OCI-M2 (cell line): ENCODE measurements around the gene B4GALNT3.

Experiments
- DNase-seq: peaks from one replicate; lab custom pipeline; 2025; ENCODE audit not compliant: unreplicated experiment; lab: John Stamatoyannopoulos, UW

B4GALNT3 gene

DNA sequence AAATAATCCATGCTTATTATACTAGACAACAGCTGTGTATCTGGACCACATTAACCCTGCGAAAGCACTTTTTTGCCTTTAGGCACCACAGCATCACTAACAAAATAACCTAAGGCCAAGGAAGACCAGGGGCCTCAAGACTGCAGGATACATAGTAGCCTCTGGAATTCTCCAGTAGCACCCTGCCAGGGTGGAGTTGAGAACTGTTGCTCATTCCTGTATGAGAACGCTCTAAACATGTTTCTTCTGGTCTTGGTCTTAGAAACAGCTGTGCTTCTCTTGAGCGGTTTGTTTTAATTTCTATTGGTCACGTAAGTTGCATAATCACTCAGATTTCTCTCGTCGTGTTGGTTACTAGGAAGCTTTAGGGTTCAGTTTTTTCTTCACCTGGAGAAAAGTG, 7.9 kb downstream of the B4GALNT3 start:
- no peak for DNase-seq

DNA sequence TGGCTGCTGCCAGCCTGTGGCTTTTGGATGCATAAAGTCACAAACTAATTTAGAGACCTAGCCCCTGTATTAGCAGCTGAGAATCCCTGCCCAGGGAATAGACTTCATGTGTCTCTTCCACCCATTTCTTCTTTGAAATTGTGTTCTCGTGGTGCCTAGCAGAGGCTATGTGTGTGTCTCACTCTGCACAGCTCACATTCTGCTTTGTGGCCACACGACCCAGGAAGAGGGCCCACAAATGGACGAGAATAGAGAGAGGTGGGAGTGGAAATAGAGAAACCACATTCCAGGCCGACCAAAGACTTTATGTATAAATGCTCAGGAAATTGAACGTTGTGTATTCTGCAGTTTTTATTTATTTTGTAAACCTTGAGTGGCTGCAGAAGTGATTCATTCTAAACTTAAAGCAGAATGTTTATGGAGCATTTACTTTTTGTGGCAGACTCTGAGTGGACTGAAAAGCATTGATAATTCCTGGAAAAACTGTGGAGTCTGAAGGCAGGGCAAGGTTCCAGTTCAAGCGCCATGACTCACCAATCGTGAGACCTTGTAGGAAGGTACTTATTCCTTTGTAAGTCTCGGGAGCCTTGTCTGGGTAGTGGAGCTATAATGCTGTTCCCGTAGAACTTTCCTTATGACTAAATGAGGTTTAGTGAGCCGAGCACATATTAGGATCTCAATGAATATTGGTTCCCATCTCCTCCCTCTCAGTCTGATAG, 9.1 kb downstream of the B4GALNT3 start:
- DNase-seq: no peak

DNA sequence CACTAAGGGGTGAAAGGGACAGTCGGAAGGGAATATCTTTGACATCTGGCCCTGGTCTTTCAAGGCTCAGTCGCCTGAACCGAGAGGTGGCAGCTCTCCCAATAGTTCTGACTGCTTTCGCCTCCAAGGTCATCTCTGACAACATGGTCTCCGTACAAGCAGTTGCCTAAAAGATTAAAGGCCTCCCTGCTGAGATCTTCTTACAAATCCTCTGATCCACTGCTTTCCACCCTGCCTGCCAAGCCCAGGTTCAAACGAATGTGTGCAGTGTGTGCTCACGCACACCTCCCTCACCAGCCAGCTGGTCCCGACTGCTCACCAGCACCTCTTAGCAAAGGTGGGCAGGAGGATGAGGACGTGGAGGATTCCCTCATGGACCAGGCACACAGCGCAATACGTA, 10.4 kb downstream of the B4GALNT3 start:
- DNase-seq: no peak

DNA sequence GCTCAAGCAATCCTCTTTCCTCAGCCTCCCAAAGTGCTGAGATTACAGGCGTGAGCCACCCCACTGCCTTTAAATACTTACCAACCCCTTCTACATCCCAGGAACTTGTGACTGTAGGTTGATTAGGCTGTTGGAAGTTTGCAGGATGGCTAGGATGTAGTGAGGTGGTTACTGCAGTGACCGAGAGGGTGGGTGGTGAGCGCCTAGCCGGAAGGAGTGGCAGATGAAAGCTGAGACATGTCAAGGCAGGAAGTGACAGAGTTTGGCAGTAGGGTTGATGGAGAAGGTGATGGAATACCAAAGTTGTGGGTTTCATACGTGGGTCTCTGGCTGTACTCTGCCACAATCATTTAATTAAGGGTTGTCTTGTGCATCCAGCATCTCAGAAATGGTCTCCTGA, 13.5 kb downstream of the B4GALNT3 start:
- DNase-seq: no peak

DNA sequence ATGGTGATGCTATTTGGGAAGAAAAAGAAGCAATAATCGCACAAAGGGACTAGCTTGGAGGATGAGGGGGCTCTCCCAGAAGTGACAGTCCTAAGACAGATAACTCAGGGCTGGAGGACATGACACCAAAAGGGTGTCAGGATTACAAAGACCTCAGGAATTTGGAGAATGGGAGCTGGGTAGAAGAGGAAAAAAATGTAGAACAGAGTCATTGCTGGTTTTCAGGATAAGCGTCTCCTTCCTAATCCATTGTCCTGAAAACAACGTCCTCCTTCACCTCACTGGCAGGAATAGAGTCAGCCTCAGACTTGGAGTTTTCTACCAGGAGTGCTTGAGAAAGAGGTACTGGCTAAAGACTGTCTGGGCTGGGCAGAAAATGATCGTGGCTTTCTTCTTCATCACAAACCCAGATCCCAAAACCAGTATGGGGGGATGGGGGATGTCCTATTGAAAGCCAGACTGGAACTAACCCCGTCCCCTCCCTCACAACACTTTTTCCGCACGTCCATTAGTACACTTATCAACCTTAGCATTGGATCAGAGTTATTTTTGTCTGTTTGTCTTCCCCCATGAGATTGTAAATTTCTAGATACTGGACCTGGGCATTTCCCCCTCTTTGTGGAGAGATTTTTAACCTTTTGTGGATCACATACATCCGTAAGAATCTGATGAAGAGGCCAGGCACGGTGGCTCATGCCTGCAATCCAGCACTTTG, 14.3 kb downstream of the B4GALNT3 start:
- DNase-seq: no peak

DNA sequence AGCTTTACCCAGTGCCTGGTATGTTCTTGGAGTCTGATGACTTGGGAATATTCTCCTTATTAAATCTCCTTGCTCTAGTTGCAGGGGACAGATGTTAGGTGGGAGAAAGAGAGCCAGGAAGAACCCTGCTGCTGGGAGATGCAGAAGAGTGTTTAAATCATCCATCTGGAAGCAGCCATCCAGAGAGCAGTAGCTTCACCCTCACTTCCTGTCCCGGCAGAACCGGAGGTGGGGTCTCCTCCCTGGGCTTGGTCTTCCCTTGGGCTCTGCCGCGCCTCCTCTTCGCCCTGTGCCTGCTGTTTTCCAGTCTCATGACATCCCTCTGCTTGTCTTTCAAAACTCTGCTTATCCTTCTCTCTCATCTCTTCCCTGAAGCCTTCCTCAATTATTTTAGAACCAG, 15.5 kb downstream of the B4GALNT3 start:
- DNase-seq: no peak

DNA sequence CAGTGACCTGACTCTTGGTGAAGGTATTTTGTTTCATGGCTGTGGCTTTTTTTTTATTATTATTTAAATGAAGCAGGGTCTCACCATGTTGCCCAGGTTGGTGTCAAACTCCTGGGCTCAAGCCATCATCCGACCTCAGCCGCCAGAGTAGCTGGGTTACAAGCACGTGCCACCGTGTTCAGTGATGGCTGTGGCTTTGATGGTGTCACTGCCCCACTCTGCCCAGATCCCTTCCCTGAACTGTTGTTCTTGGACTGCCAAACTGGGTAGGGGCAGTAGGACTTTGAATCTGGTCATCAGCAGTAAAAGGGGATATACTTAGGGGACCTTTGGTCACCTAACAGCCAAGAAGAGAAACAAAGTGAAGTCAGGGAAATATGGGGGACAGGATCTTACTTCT, 19.4 kb downstream of the B4GALNT3 start:
- no peak for DNase-seq

DNA sequence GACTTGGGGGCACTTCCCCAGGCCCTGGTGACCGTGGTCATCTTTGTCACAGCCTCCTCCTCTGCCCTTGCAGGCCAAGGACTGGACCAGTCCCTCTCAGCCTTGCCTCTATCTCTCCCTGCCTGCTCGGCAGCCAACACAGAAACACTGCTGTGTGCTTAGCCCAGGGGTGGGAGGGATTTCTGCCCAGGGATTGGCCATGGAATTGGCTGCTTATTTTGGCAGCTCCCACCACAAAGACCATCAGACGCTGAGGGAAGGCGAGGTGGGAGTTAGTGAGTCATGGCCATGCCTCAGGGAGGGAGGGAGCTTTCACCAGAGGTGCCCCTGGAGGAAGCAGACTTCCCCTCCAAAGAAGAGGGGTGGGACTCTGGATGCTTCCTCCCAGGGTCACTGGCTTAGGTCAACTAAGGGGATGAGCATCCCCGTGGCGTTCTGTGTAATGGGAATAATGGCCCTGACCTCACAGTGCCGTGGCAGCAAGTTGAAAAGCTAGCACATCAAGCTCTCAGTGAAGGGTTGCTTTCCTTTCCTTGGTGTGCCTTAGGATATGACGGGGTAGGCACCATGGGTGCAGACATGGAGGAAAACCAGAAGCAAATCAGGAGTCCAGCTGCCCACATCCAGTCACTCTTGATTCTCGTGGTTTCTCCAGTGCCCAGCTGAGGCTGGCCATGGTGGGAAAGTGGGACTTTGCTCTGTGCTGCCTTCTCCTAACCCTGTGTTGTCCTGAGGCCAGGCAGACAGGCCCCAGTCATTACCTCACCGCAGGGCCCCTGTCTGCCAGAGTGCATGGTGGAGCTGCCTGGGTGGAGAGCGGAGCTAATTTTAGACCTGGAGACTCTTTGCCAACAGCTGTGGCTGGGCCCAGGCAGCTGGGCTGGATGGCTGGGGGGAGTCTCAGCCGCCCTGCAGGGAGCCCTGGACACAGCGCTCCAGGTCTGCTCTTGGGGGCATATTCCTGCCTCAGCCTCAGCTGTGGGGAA, 21.4 kb downstream of the B4GALNT3 start:
- no peak for DNase-seq

DNA sequence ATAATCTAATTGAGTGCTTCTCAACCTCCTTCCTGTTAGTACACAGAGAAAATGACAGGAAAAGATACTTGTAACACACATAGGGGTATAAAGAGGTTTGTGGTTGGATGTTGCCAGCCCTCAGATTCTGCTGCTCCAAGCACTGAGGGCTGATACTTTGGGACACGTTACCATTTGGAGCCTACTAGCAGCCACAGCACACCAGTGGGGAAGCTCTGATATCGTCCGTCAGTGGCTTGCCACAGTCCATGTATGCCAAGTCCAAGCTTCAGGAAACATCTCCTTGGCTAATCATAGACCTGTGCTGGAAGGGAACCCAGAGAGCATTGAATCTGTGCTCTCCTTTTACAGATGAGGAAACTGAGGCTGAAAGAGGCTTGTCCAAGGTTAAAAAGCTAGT, 22.3 kb downstream of the B4GALNT3 start:
- DNase-seq: no peak

DNA sequence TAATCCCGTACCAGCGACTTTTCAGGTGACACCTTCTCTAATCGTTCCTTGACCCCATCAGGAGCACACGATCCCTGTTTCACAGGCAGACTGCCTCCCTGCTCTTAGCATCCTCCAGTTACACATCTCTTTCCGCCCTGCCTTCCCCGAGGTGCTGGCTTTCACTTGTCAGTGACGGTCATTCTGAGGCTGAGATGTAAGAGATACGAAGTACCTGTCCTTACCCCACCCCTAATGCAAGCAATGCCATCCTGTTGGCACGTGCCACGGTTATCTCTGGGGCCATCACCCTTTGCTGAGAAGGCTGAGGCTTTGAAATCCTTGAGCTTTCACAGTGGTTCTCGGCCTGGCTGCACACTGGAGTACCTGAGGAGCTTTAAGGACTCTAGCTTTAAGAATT, 24.4 kb downstream of the B4GALNT3 start:
- no peak for DNase-seq

DNA sequence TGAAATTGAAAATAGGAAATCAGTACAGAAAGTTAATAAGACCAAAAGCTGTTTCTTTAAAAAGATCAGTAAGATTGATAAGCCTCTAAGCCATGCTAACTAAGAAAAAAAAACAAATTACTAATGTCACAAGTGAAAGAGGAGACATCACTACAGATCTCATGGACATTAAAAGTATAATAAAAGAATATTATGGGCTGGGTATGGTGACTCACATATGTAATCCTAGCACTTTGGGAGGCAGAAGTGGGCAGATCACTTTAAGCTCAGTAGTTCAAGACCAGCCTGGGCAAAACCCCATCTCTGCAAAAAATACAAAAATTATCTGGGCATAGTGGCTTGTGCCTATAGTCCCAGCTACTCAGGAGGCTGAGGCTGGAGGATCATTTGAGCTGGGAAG, 30.5 kb downstream of the B4GALNT3 start:
- DNase-seq: no peak

DNA sequence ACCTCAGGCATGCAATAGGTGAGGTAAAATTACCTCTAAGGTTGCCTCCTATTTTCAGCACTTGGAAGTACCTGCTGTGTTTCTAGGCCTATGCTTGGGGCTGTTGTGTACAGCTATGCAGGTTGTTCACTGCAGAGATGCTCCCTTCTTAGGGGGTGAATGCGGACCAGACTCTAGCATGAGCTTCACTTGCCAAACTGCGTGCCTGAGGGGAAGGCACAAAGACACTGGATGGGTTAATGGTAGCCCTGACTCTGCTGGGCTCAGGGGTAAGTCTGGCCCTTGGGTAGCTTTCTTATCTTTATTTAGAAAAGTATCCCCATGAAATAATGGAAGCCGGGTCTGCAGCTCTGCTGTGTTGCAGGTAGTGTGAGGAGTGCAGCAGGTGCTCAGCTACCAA, 35.7 kb downstream of the B4GALNT3 start:
- no peak for DNase-seq

DNA sequence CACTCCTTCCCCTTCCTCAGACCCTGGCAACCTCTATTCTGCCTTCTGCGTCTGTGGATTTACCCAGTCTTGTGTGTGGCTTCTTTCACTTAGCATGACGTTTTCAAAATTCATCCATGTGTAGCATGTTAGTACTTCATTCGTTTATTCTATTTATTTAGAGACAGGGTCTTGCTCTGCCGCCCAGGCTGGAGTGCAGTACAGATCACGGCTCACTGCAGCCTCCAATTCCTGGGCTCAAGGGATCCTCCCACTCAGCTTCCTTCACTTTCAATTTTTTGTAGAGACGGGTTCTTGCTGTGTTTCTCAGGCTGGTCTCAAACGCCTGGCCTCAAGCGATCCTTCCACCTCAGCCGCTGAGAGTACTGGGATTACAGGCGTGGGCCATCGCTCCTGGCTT, 37.0 kb downstream of the B4GALNT3 start:
- DNase-seq: no peak

DNA sequence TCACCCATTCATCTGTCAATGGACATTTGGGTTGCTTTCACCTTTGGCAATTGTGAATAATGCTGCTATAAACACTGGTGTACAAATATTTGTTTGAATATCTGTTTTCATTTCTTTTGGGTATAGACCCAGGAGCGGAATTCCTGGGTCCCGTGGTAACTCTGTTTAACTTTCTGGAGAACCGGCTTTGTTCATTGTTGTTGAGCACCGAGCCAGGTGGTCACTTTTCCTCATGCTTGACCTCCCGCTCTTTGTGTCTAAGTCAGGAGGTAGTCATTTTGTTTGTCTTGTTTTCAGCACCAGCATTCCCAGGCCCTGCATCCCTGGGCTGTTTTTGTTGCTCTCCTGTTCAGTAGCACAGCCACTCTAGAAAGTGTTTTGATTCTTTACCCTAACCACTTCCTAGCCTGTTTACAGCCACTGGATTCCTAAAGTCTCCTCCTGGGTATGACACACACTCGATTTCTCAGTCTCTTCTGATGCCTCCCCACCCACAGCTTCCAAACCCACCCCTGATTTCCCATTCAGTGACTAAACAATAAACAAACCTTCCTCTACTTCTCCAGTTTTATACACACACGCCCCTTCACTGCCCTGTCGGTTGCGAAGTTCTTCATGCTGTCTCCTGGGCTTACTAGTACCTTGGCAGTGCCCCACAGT, 37.9 kb downstream of the B4GALNT3 start:
- no peak for DNase-seq

DNA sequence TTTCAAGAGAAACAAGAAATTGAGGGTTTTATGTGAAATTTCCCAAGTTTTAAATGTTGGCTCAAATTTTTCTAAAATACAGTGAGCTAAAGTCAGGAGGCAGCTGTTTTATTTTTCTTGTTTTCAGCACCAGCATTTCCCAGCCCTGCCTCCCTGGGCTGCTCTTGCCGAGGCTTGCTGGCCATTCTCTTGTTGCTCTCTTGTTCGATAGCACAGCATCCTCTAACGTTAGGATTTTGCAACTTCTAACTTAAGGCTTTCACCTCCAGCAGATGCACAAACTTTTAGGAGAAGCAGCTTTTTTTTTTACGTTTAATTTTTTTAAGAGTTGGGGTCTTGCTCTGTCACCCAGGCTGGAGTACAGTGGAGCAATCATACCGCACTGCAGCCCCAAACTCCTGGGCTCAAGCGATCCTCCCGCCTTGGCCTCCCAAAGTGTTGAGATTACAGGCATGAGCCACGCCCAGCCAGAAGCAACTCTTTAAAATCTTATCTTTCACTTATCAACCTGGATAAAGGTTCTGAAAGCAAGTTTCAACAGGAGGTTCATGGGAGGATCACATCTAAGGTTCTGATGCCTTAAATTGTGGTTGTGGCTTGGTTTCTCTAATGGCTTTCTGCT, 40.2 kb downstream of the B4GALNT3 start:
- no peak for DNase-seq

DNA sequence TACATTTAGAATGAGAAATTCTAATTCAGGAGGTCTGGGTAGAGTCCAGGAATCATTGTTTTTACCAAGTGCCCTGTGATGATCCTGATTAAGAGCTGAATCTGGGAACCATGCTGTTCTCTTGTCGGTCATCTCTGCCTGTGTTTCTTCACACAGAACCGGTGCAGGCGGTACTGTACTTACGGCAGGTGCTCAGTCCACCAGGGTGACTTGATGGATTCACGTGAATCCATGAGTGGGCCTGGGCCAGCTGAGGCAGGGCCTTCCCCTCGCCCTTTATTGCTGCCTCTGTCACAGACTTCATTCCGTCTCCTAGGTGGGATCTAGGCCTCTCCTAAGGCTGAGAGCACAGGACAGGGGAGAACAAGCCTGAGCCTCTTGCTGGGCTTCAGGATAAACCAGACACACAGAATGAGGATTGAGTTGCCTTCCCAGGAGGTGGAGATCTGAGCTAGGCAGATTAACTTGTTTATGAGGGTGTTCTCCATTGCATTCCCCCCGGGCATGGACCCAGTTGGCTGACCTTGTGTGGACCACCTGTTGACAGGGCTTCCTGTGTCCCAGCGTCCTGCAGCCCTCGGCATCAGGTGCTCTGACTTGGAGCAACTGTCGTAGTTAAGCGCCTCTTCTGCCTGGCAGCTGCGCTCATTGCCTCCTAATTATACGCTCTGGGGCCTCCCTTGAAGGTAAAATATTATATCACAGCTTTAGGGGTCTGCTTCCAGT, 42.1 kb downstream of the B4GALNT3 start:
- DNase-seq: no peak

DNA sequence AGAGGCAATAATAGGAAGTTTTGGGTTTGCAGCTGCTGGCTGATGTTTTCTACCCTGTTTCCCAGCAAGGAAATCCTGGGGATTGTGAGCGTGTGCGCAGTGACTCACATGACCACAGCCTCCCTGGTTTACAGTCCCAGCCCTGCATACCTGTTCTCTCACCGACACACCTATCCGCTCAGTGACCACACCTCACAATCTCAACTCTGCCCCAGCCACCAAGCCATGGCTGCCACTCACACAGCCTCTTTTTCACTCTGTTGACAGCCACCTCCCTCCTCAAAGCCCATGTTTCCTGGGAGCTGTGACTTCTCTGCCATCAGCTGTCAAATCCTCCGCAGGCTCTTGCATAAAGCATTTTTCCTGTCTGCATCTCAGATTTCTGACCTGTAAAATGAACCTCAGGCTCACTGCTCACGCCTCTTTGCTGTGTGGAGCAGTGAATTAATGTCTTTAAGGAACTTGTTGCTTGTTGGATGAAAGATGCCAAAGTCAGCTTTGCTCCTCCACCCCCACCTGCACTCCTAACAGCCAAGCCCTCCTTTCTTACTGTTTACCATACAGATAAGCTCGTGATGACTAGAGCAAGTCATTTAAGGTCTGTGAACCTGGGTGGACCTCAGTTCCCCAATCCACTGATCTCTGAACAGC, 43.5 kb downstream of the B4GALNT3 start:
- no peak for DNase-seq

DNA sequence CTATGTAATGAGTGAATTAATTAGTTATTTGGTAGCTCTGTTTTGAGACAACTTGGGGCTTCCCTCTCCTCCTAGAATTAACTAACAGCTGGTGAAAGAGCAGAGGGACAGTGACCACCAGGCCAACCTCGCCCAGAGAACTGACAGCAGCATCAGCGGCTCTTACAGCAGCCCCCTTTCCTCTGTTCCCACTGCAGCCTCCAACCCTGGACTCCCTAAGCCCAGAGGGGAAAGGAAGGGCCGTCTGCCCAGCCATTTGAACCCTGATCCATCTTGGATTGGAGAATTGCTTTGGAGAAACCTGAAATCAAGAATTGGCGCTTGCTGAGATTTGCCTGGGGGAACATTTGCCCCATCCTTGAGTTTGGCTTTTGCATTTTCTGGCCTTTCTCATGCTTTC, 45.5 kb downstream of the B4GALNT3 start:
- no peak for DNase-seq

DNA sequence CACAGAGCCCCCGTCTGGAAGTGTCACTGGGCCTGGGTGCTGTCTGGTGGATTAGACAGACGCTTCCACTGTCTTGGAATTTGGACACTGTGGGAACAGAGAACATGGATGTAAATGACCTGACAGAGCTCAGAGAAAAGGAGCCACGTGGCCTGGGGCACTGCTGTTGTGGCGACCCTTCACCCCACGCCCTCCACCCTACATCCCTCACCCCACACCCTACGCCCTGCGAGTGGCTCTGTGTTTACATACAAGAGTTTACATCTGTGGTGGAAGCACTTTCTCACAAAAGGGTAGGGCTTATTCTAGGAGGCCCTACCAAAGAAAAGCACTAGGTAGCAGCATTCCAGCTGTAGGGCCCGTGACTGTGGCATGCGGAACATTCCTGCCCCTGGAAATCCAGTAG, 47.7 kb downstream of the B4GALNT3 start:
- DNase-seq: no peak

DNA sequence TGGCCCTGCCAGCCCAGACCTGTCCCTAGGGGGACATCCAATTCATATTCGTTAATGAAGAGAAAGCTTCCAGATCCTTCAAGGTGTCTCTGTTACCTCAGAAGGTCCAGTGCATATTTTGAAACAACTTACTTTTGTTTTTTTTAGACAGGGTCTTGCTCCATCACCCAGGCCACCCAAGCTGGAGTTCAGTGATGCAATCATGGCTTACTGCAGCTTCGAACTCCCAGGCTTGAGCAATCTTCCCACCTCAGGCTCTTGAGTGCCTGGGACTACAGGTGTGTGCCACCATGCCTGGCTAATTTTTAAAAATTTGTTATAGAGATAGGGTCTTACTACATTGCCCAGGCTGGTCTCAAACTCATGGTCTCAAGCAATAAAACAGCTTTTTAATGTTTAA, 48.4 kb downstream of the B4GALNT3 start:
- no peak for DNase-seq
